ENCODE measurements around the gene MANSC1.

DNA sequence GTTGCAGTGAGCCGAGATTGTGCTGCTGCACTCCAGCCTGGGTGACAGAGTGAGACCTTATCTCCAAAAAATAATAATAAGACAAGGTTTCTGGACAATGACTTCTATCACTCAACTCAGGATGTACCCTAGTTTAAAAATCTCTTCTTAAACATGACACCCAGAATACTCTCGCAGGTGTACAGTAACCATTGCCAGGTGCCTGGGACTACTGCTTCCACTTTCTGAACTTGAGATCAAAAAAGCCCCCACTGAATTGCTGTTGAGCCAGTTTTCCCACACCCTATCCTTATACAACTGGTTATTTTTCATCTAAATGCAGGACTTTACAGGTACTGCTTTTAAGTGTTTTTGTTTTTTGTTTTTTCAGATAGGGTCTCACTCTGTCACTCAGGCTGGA lies 43.1 kb upstream of the MANSC1 start:
- TF ChIP-seq, protein P1, sequence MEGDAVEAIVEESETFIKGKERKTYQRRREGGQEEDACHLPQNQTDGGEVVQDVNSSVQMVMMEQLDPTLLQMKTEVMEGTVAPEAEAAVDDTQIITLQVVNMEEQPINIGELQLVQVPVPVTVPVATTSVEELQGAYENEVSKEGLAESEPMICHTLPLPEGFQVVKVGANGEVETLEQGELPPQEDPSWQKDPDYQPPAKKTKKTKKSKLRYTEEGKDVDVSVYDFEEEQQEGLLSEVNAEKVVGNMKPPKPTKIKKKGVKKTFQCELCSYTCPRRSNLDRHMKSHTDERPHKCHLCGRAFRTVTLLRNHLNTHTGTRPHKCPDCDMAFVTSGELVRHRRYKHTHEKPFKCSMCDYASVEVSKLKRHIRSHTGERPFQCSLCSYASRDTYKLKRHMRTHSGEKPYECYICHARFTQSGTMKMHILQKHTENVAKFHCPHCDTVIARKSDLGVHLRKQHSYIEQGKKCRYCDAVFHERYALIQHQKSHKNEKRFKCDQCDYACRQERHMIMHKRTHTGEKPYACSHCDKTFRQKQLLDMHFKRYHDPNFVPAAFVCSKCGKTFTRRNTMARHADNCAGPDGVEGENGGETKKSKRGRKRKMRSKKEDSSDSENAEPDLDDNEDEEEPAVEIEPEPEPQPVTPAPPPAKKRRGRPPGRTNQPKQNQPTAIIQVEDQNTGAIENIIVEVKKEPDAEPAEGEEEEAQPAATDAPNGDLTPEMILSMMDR (IDR thresholded peaks at IDR 0.05): no peak
- TF ChIP-seq EP300 (IDR thresholded peaks at IDR 0.05) (no peak), POLR2A (IDR thresholded peaks at IDR 0.05) (no peak), POLR2AphosphoS5 (IDR thresholded peaks at IDR 0.05) (no peak)
